ENCODE data around the gene FAM20C.

DNA sequence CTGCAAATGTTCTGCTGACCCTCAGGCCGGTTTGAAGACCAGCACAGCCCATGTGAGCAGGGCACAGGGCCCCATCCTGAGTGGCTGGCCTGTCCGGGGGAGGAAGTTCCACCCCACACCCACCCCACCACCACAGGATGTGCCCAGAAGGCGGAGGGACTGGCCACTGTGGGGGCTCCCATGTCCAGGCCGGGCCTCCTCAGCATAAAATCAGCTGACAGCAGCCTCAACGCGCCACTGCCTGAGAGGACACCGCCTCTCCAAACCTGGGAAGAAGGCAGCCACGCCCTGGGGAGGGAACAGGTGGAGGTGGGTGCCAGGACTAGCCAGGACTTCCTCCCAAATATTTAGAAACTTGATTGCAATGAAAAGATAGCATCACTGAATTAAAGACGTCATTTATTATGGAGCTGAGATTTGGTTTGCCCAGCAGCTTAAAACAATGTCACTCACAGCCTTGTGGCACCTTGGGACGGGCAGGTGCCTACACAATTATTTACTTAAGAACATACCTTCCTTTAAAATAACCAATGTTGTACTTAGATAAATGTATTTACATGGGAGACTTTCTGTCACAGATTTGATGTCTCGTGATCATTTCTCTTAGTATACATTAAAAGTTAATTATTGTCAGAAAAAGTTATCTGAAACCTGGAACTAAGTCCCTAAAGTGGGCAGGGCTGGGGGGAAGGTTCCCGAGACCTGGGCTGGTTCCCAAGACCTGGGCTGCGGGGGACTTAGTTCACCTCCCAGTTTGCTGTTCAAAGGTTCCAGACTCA lies 27.3 kb upstream of the FAM20C start:
- no peak for TF ChIP-seq CTCF (IDR thresholded peaks at IDR 0.05)
- TF ChIP-seq POLR2A (IDR thresholded peaks at IDR 0.05): no peak
- no peak for TF ChIP-seq POLR2AphosphoS5 (IDR thresholded peaks at IDR 0.05)
- TF ChIP-seq EP300 (IDR thresholded peaks at IDR 0.05): no peak

Data from gastroesophageal sphincter (tissue), 3 donors.